ENCODE data around the gene KIF18B. TPM values are rescaled to one million over a fixed set of nuclear protein-coding genes. Genes with fewer than 3 reads are reported as not detected.
A peak's percentile ranks its signal among the peaks of the same experiment; 100 is the strongest.

KIF18B gene
- total RNA-seq, 1 donor from 2014 or later: 7.1 TPM

DNA sequence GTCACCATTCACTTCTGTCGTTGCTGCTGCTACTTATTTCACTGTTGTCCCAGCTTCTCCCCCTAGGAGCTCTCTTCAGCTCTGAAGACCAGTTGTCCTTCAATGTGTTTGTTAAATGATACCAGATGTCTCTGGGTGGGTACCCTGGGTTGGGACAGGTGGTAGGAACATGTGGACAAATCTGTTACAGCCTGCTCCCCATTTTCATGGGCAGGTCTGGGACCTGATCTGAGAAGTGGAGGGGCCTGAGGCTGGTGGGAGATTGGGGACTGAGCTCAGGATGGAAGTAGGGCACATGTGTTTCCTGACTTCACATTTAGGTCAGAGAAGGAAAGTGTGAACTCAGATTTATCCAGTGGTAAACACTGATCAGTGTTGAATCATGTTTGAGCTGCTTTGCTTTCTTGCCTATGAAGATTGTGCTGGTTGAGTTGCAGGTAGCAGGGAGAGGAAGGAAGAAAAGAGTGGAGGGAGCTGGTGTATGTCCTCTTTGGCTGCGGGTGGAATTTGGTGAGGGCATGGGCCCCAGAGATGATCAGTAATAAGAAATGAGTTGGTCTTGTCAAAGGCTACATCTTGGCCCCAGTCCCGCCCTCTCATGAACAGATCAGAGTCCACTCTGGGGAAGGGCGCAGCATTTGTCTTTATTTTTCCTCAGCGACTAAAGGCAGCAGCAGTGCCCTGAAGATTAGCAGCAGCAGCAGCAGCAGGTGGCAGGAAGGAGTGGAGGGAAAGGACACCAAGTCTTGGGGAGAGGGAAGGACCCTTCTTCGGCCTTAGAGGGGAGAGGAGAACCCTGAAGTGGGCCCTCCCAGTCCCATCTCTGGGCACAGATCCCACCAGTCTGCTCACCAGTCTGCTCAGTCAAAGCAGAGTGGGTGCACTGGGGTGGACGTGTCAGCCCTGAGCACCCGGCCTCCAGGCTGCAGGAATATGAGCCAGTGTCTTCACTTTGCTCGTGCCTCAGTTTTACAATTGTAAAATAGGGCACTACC lies 42.3 kb downstream of the KIF18B start:
- no peak for DNase-seq (ENCODE audit: low spot score)
- Mint-ChIP-seq H3K27ac (ENCODE audit: unreplicated experiment) (peak overlapping the region; percentile 81), H3K4me3 (ENCODE audit: unreplicated experiment) (no peak overlapping the region), H3K36me3 (ENCODE audit: low read depth, unreplicated experiment) (no peaks in the 10 kb centered on the region), H3K9me3 (ENCODE audit: unreplicated experiment) (no peaks in the 10 kb centered on the region), H3K27me3 (ENCODE audit: unreplicated experiment) (no peaks in the 10 kb centered on the region), H3K4me1 (ENCODE audit: unreplicated experiment) (peaks cover 38% of the 10 kb centered on the region)
- TF ChIP-seq, protein P1, sequence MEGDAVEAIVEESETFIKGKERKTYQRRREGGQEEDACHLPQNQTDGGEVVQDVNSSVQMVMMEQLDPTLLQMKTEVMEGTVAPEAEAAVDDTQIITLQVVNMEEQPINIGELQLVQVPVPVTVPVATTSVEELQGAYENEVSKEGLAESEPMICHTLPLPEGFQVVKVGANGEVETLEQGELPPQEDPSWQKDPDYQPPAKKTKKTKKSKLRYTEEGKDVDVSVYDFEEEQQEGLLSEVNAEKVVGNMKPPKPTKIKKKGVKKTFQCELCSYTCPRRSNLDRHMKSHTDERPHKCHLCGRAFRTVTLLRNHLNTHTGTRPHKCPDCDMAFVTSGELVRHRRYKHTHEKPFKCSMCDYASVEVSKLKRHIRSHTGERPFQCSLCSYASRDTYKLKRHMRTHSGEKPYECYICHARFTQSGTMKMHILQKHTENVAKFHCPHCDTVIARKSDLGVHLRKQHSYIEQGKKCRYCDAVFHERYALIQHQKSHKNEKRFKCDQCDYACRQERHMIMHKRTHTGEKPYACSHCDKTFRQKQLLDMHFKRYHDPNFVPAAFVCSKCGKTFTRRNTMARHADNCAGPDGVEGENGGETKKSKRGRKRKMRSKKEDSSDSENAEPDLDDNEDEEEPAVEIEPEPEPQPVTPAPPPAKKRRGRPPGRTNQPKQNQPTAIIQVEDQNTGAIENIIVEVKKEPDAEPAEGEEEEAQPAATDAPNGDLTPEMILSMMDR (IDR thresholded peaks at IDR 0.05; ENCODE audit: unreplicated experiment): no peak

DNA sequence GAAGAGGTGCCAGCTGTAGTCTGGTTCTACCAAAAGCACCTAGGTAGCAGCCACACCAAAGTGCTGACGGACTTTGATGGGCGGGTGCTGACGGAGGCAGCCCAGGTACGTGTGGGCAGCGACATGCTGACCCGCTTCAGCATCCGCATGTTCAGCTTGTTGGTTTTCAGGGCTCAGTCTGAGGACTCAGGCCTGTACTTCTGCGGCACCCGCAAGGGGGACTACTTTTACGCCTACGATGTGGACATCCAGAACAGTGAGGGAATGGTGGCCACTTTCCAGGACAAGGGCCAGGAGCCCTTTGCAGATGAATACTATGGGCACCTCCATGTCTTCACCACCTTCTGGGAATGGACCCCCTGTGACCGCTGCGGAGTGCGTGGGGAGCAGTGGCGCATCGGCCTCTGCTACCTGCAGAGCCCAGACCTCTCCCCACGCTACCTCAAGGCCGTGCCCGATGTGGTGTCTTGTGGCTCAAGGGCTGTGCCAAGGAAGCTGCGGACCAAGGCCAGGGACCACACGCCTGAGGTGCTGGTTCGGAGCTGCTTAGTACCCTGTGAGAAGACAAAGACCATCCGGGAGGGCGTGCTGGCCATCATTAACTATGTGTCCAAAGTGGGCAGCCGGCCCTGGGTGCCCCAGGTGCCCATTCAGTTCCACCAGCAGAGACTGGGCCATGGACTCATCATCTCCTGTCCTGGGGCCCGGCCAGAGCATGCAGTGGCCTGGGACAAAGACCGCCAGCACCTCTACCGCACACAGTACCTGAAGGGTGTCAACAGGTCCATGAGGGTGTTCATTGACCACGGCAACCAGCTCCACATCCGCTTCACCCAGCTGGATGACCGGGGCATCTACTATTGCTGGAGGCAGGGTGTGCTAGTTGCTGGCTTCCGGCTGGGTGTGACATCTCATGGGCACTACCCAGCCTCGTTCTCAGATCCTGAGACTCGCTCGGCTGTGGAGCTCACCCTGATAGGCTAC lies 43.3 kb downstream of the KIF18B start:
- TF ChIP-seq, protein P1 (IDR thresholded peaks at IDR 0.05; ENCODE audit: unreplicated experiment): no peak
- Mint-ChIP-seq H3K4me1 (ENCODE audit: unreplicated experiment) (peaks cover 38% of the 10 kb centered on the region), H3K9me3 (ENCODE audit: unreplicated experiment) (no peaks in the 10 kb centered on the region), H3K27me3 (ENCODE audit: unreplicated experiment) (peaks cover 3% of the 10 kb centered on the region), H3K27ac (ENCODE audit: unreplicated experiment) (no peak overlapping the region), H3K4me3 (ENCODE audit: unreplicated experiment) (no peak overlapping the region), H3K36me3 (ENCODE audit: low read depth, unreplicated experiment) (no peaks in the 10 kb centered on the region)
- DNase-seq (ENCODE audit: low spot score): no peak

DNA sequence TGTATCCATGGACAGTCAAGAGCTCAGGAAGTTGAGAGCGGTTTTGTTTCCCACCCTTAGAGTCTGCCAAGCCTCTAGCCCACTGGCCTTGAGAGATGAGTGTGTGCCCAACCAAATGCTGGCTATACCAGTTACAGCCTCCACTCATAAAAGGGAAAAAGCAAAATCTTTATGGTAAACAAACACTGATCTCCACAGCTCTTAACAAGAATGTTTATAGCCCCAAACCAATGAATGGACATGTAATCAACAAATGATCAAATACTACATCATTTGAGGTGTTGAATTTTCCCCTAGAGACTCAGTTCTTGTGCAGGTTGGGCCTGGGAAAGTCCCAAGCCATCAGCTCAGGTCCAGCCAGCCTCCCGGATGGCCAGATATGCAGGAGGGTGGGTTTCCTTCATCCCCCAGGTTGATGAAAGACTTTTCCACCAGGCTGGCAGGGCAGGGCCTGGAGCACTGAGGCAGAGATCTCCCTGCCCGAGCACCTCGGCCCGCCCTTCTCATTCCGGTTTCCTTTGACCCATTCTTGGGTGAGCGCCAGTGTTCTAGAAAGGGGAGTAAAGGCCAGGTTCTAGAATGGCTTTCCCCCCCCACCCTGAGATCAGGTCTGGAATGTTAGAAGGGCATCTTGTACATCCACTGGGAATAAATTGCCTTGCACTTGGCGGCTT lies 44.4 kb downstream of the KIF18B start:
- Mint-ChIP-seq H3K4me1 (ENCODE audit: unreplicated experiment) (peaks cover 38% of the 10 kb centered on the region), H3K36me3 (ENCODE audit: low read depth, unreplicated experiment) (no peaks in the 10 kb centered on the region), H3K27me3 (ENCODE audit: unreplicated experiment) (peaks cover 7% of the 10 kb centered on the region), H3K27ac (ENCODE audit: unreplicated experiment) (peak overlapping the region; percentile 0), H3K4me3 (ENCODE audit: unreplicated experiment) (no peak overlapping the region), H3K9me3 (ENCODE audit: unreplicated experiment) (no peaks in the 10 kb centered on the region)
- no peak for DNase-seq (ENCODE audit: low spot score)
- TF ChIP-seq, protein P1 (IDR thresholded peaks at IDR 0.05; ENCODE audit: unreplicated experiment): no peak

DNA sequence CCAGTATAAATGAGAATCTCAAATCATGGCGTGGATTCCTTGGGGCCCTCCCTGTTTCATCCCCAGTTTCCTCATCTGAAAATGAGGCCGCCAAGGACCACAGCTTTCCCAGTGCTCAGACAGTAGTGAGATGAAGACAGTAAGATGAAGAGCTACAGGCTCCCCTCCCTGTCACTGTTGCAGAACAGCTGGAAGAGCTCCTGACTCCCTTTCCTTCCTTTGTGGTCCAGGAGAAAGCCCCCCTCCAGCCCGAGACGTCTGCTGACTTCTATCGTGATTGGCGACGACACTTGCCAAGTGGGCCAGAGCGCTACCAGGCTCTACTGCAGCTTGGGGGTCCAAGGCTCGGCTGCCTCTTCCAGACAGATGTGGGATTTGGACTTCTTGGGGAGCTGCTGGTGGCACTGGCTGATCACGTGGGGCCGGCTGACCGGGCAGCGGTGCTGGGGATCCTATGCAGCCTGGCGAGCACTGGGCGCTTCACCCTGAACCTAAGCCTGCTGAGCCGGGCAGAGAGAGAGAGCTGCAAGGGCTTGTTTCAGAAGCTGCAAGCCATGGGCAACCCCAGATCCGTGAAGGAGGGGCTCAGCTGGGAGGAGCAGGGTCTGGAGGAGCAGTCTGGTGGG lies 45.3 kb downstream of the KIF18B start:
- TF ChIP-seq, protein P1 (IDR thresholded peaks at IDR 0.05; ENCODE audit: unreplicated experiment): no peak
- no peaks in the 10 kb centered on the region for H3K9me3 Mint-ChIP-seq (ENCODE audit: unreplicated experiment)
- no peak overlapping the region for H3K4me3 Mint-ChIP-seq (ENCODE audit: unreplicated experiment)
- no peaks in the 10 kb centered on the region for H3K36me3 Mint-ChIP-seq (ENCODE audit: low read depth, unreplicated experiment)
- H3K27ac Mint-ChIP-seq (ENCODE audit: unreplicated experiment): no peak overlapping the region
- peaks cover 7% of the 10 kb centered on the region for H3K27me3 Mint-ChIP-seq (ENCODE audit: unreplicated experiment)
- peaks cover 38% of the 10 kb centered on the region for H3K4me1 Mint-ChIP-seq (ENCODE audit: unreplicated experiment)
- DNase-seq (ENCODE audit: low spot score): no peak
